IMR-90 (cell line): ENCODE results near the gene LIMCH1. TPM values are rescaled to one million over a fixed set of nuclear protein-coding genes. Genes with fewer than 3 reads are reported as not detected.

Source experiments
- ATAC-seq: fragments of 200-7000 bp; cut with Tn5 transposase; 2 replicates; pipeline ENCODE4 v1.9.1; 2020; ENCODE audit warnings: low read depth, mild to moderate bottlenecking, moderate library complexity
- BruUV-seq: library from RNA; stranded (reverse); fragments of 400-500 nt; replicated peaks from 2 replicates; lab custom pipeline; 2021; lab: Mats Ljungman, UMichigan
- CTCF ChIA-PET: fragments of 300-600 bp; formaldehyde crosslinking; extraction: SDS; loops from one replicate; lab custom pipeline; 2021; ENCODE audit warnings: antibody characterized with exemption; lab: Yijun Ruan, JAX
- POLR2A ChIA-PET: fragments of 300-600 bp; sonication (Branson Sonifier 250); formaldehyde crosslinking; loops from one replicate; lab custom pipeline; 2022; ENCODE audit warnings: antibody characterized with exemption; ENCODE audit not compliant: unreplicated experiment; lab: Charles Lee
- DNase-seq: peaks from one replicate; pipeline ENCODE4 v3.0.0; 2013
- H2AFZ ChIP-seq: replicated peaks from 2 replicates; pipeline ENCODE3; 2013; ENCODE audit warnings: low read length, mild to moderate bottlenecking; ENCODE audit not compliant: poor library complexity
- H2AK5ac ChIP-seq: 2 replicates; pipeline ENCODE4 v1.6.1; 2013; ENCODE audit warnings: low read depth, low read length, inconsistent platforms
- H2AK9ac ChIP-seq: replicated peaks from 2 replicates; pipeline ENCODE3; 2013; ENCODE audit warnings: mild to moderate bottlenecking, low read depth, low read length, moderate library complexity; ENCODE audit not compliant: poor library complexity
- H2BK120ac ChIP-seq: 2 replicates; pipeline ENCODE4 v1.6.1; 2013; ENCODE audit warnings: low read depth, low read length, inconsistent platforms
- H2BK15ac ChIP-seq: 3 replicates; pipeline ENCODE4 v1.6.1; 2013; ENCODE audit warnings: low read depth, low read length, inconsistent platforms
- H2BK20ac ChIP-seq: 2 replicates; pipeline ENCODE4 v1.6.1; 2013; ENCODE audit warnings: low read depth, mild to moderate bottlenecking, inconsistent platforms, low read length, moderate library complexity
- H2BK5ac ChIP-seq: 2 replicates; pipeline ENCODE4 v1.6.1; 2013; ENCODE audit warnings: mild to moderate bottlenecking, low read depth, low read length, inconsistent platforms; ENCODE audit not compliant: poor library complexity, severe bottlenecking
- H3K14ac ChIP-seq: replicated peaks from 2 replicates; pipeline ENCODE4 v1.6.1; 2013; ENCODE audit warnings: low read depth, low read length, inconsistent platforms
- H3K18ac ChIP-seq: 2 replicates; pipeline ENCODE4 v1.6.1; 2013; ENCODE audit warnings: low read depth, low read length, control low read depth
- H3K23ac ChIP-seq: 2 replicates; pipeline ENCODE4 v1.6.1; 2013; ENCODE audit warnings: low read depth, low read length, inconsistent platforms
- H3K27ac ChIP-seq: 2 replicates; pipeline ENCODE4 v1.5.1; 2013; ENCODE audit warnings: mild to moderate bottlenecking, control low read depth, low read length; ENCODE audit not compliant: insufficient read depth
- H3K27me3 ChIP-seq: 2 replicates; pipeline ENCODE4 v1.6.1; 2013; ENCODE audit warnings: low read length; ENCODE audit not compliant: control insufficient read depth, insufficient read depth
- H3K36me3 ChIP-seq: 2 replicates; pipeline ENCODE4 v1.6.1; 2013; ENCODE audit warnings: low read length, mixed read lengths; ENCODE audit not compliant: control insufficient read depth, insufficient read depth
- H3K4ac ChIP-seq: 2 replicates; pipeline ENCODE4 v1.6.1; 2013; ENCODE audit warnings: low read depth, low read length, inconsistent platforms
- H3K4me1 ChIP-seq: 2 replicates; pipeline ENCODE4 v1.6.1; 2013; ENCODE audit warnings: low read length, mixed read lengths; ENCODE audit not compliant: control insufficient read depth, insufficient read depth
- H3K4me2 ChIP-seq: 2 replicates; pipeline ENCODE4 v1.6.1; 2013; ENCODE audit warnings: low read depth, mild to moderate bottlenecking, control low read depth, low read length, moderate library complexity
- H3K4me3 ChIP-seq: 2 replicates; pipeline ENCODE4 v1.5.1; 2013; ENCODE audit warnings: low read depth, mild to moderate bottlenecking, control low read depth, low read length, moderate library complexity; ENCODE audit not compliant: insufficient read depth
- H3K56ac ChIP-seq: 2 replicates; pipeline ENCODE4 v1.6.1; 2013; ENCODE audit warnings: low read length, inconsistent platforms; ENCODE audit not compliant: insufficient read depth; ENCODE audit errors: extremely low read depth
- H3K79me1 ChIP-seq, 2 experiments: 2 replicates each; pipeline ENCODE4 v1.6.1; 2013; ENCODE audit warnings: low read length in 2 of 2, inconsistent platforms in 1 of 2, low read depth in 1 of 2
- H3K9ac ChIP-seq: 2 replicates; pipeline ENCODE4 v1.6.1; 2013; ENCODE audit warnings: low read depth, low read length, control low read depth
- H3K9me1 ChIP-seq: 2 replicates; pipeline ENCODE4 v1.6.1; 2013; ENCODE audit warnings: low read length, inconsistent platforms; ENCODE audit not compliant: insufficient read depth
- H3K9me3 ChIP-seq: 2 replicates; pipeline ENCODE4 v1.6.1; 2013; ENCODE audit warnings: low read length; ENCODE audit not compliant: control insufficient read depth, insufficient read depth
- H4K20me1 ChIP-seq: 2 replicates; pipeline ENCODE4 v1.6.1; 2013; ENCODE audit warnings: low read length, inconsistent platforms; ENCODE audit not compliant: insufficient read depth
- H4K5ac ChIP-seq: 2 replicates; pipeline ENCODE4 v1.6.1; 2013; ENCODE audit warnings: mild to moderate bottlenecking, low read depth, low read length, control low read depth
- H4K8ac ChIP-seq, 2 experiments: 2 replicates each; pipeline ENCODE4 v1.6.1; 2013; ENCODE audit warnings: low read depth in 2 of 2, low read length in 2 of 2, control low read depth in 1 of 2, inconsistent platforms in 1 of 2
- H4K91ac ChIP-seq: 2 replicates; pipeline ENCODE4 v1.6.1; 2013; ENCODE audit warnings: low read depth, low read length, inconsistent platforms; ENCODE audit not compliant: insufficient read depth
- CEBPB ChIP-seq: IDR thresholded peaks from 2 replicates; pipeline ENCODE4 v1.6.1; 2012; ENCODE audit warnings: low read depth, low read length, improper control_type of control experiment
- CHD1 ChIP-seq: IDR thresholded peaks from 2 replicates; pipeline ENCODE4 v1.6.1; 2012; ENCODE audit warnings: low read depth, low read length, improper control_type of control experiment
- CTCF ChIP-seq: conservative IDR thresholded peaks from 2 replicates; pipeline ENCODE4 v1.5.1; 2012; ENCODE audit warnings: mild to moderate bottlenecking, low read depth, low read length, improper control_type of control experiment
- FOS ChIP-seq: fragments of 150-350 bp; IDR thresholded peaks from 2 replicates; pipeline ENCODE4 v1.6.1; 2016; ENCODE audit warnings: low read depth, low read length
- MAFK ChIP-seq: IDR thresholded peaks from 2 replicates; pipeline ENCODE4 v1.6.1; 2012; ENCODE audit warnings: low read depth, low read length, improper control_type of control experiment
- MAZ ChIP-seq: IDR thresholded peaks from 2 replicates; pipeline ENCODE4 v1.6.1; 2012; ENCODE audit warnings: low read depth, mild to moderate bottlenecking, low read length, improper control_type of control experiment, moderate library complexity, borderline replicate concordance
- MXI1 ChIP-seq: IDR thresholded peaks from 2 replicates; pipeline ENCODE4 v1.6.1; 2012; ENCODE audit warnings: low read depth, mild to moderate bottlenecking, low read length, moderate library complexity, borderline replicate concordance
- NFE2L2 ChIP-seq: fragments of 150-350 bp; IDR thresholded peaks from 2 replicates; pipeline ENCODE4 v1.6.1; 2016; ENCODE audit warnings: low read depth, mild to moderate bottlenecking, low read length
- POLR2A ChIP-seq: IDR thresholded peaks from 2 replicates; pipeline ENCODE4 v1.6.1; 2012; ENCODE audit warnings: mild to moderate bottlenecking, low read depth, low read length
- RCOR1 ChIP-seq: IDR thresholded peaks from 2 replicates; pipeline ENCODE4 v1.6.1; 2012; ENCODE audit warnings: mild to moderate bottlenecking, low read length, improper control_type of control experiment; ENCODE audit not compliant: insufficient replicate concordance
- USF2 ChIP-seq: fragments of 150-350 bp; IDR thresholded peaks from 2 replicates; pipeline ENCODE4 v1.6.1; 2017; ENCODE audit warnings: mild to moderate bottlenecking, antibody characterized with exemption, low read length, low read depth
- WGBS, 2 experiments: methylation state at CpG; one replicate each; pipeline versions ENCODE4 v1.1.5 to v1.1.7; 2013; ENCODE audit warnings: missing lambda C conversion rate in 2 of 2; ENCODE audit not compliant: insufficient read length in 1 of 2; ENCODE audit errors: extremely low coverage in 2 of 2; 5-methylcytosine and 5-hydroxymethylcytosine counted together
- dilution Hi-C: fragments of 300-500 bp; cut with HindIII; formaldehyde crosslinking; loops from one replicate; pipeline ENCODE4 v1.14.3; 2018; ENCODE audit warnings: low sequenced_read_pairs; ENCODE audit not compliant: unreplicated experiment
- in situ Hi-C: fragments of 300-500 bp; cut with MboI; formaldehyde crosslinking; loops from 3 replicates; pipeline ENCODE4 v1.14.3; 2019; ENCODE audit warnings: low sequenced_read_pairs, inconsistent platforms, mixed read lengths
- intact Hi-C: fragments of 100-400 bp; cut with micrococcal nuclease; formaldehyde crosslinking; loops from 2 replicates; pipeline ENCODE4 v1.10.0; 2022
- polyA plus RNA-seq, 3 experiments: library from polyadenylated mRNA; depleted of rRNA; stranded (reverse); fragments of >200 nt; gene quantifications; 2 replicates each; pipeline ENCODE4 v1.2.3, GENCODE V29; 2012; ENCODE audit warnings: low replicate concordance in 1 of 3
- total RNA-seq: library from RNA; depleted of rRNA; stranded (reverse); fragments of >200 nt; gene quantifications from 2 replicates; pipeline ENCODE4 v1.2.3, GENCODE V29; 2012
- TF ChIP-seq, protein P1 (sequence below): fragments of 150-350 bp; IDR thresholded peaks from 2 replicates; pipeline ENCODE4 v1.6.1; 2016; ENCODE audit warnings: low read depth, mild to moderate bottlenecking, low read length, moderate library complexity, borderline replicate concordance

The LIMCH1 gene
- total and polyA plus RNA-seq, 2 of the 4 experiments (the other 2 are of a cell fraction) = 0.89 to 2.9 TPM

DNA sequence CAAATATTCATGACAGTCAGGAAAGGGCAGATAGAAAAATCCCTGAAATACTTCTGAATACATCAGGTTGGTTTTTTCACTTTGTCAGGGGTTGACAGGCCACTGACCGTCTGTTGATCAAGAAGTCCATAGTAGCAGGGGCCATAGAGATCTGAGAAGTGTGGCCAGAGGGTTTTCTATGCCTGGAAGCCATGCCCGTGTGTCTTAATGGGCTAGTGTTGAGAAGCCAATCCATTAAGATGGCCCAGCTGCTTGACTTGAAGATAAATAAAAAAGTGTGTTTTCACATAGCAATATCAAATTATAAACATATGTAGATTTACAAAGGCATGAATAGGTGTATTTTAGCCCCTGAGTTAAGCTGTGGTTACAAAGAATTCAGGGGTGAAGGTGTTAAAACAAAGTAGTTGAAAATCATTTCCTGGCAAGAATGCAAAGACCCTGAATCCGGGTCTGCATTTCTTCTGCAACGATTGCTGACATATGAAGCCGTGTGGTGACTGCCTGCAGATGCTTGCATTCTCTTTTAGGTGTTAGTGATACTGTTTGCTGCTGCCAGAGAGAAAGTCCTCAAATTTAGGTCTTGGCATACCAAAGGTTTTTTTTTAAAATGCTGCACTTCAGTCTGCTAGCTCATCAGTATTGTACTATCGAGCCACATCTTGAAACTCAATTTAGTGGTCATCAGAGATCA lies 9.3 kb upstream of the LIMCH1 start:
- Histone ChIP-seq H3K4me3 (no peak overlapping the region), H3K23ac (no peak overlapping the region), H3K27me3 (no peaks in the 10 kb centered on the region), H3K4me2 (no peak overlapping the region), H3K9me1 (no peaks in the 10 kb centered on the region), H3K14ac (no peak overlapping the region), H3K27ac (no peak overlapping the region), H2BK5ac (no peak overlapping the region), H2AK9ac (no peak overlapping the region), H2AFZ (no peak overlapping the region), H2BK120ac (no peak overlapping the region), H3K9ac (no peak overlapping the region), H2AK5ac (no peak overlapping the region), H4K20me1 (no peaks in the 10 kb centered on the region), H3K9me3 (no peaks in the 10 kb centered on the region), H2BK15ac (no peak overlapping the region), H4K5ac (no peak overlapping the region), H2BK20ac (no peak overlapping the region), H3K18ac (no peak overlapping the region), H3K4me1 (no peaks in the 10 kb centered on the region), H4K91ac (no peak overlapping the region), H4K8ac (no peak overlapping the region), H3K36me3 (no peaks in the 10 kb centered on the region), H3K4ac (no peak overlapping the region), H3K79me1 (no peaks in the 10 kb centered on the region), H3K56ac (no peak overlapping the region)
- DNase-seq (no peak), ATAC-seq (no peak)
- intact Hi-C loops (no loop called here), dilution Hi-C loops (no loop called here), in situ Hi-C loops (no loop called here)
- no TSS peak for BruUV-seq
- ChIA-PET CTCF (no interaction called here), POLR2A (no interaction called here)
- 10% methylated on average over 2 of the region's 6 CpGs; no CpG with 5 or more reads in 1 of the 2 experiments for WGBS, 2 experiments
- TF ChIP-seq USF2 (no peak), MAFK (no peak), FOS (no peak), RCOR1 (no peak), MAZ (no peak), MXI1 (no peak), POLR2A (no peak), CTCF (no peak), NFE2L2 (no peak), CEBPB (no peak), CHD1 (no peak)
- TF ChIP-seq, protein P1, sequence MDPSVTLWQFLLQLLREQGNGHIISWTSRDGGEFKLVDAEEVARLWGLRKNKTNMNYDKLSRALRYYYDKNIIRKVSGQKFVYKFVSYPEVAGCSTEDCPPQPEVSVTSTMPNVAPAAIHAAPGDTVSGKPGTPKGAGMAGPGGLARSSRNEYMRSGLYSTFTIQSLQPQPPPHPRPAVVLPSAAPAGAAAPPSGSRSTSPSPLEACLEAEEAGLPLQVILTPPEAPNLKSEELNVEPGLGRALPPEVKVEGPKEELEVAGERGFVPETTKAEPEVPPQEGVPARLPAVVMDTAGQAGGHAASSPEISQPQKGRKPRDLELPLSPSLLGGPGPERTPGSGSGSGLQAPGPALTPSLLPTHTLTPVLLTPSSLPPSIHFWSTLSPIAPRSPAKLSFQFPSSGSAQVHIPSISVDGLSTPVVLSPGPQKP = no peak
